ENCODE measurements around the gene HELZ2. TPM values are rescaled to one million over a fixed set of nuclear protein-coding genes. Genes with fewer than 3 reads are reported as not detected.

Gene HELZ2
- total and polyA plus RNA-seq, 2 donors (not counting 1 experiment from before 2014, with no cell fraction given) = 36.3 to 52.6 TPM

GRCh38 chr20:63566395-63567135 lies 7.5 kb downstream of the HELZ2 start:
- ATAC-seq (ENCODE audit: low read depth) (no peak), DNase-seq (no peak)
- Histone ChIP-seq H3K27me3 (replicated peaks in 1 of 4; ENCODE audit: control extremely low read depth in 1 of 4, control insufficient read depth in 3 of 4, insufficient read depth in 4 of 4, low read length in 3 of 4) (no peaks in the 10 kb centered on the region), H4K20me1 (ENCODE audit: control insufficient read depth, insufficient read depth, low read length, poor library complexity, severe bottlenecking) (peaks cover 85% of the 10 kb centered on the region), H3K4me3 (ENCODE audit: control extremely low read depth in 1 of 5, extremely low read depth in 1 of 5, insufficient read depth in 1 of 5, low read depth in 2 of 5, low read length in 4 of 5) (peak overlapping the region in 1 of 5 experiments; percentile 64), H3K9ac (ENCODE audit: low read length) (no peak overlapping the region), H3K4me2 (replicated peaks; ENCODE audit: low read depth, low read length, poor library complexity, severe bottlenecking) (peak overlapping the region; percentile 87), H3K9me3 (ENCODE audit: control extremely low read depth in 1 of 3, control insufficient read depth in 2 of 3, insufficient read depth in 1 of 3, low read length in 2 of 3) (peaks cover 0 to 9% (median 0%) of the 10 kb centered on the region in 3 donors), H3K27ac (ENCODE audit: low read length in 2 of 2) (no peak overlapping the region), H3K36me3 (replicated peaks in 1 of 2; ENCODE audit: control extremely low read depth in 1 of 2, control insufficient read depth in 1 of 2, extremely low read depth in 1 of 2, insufficient read depth in 2 of 2, low read length in 1 of 2) (peaks cover 0 to 40% of the 10 kb centered on the region in 2 experiments), H3K4me1 (ENCODE audit: control insufficient read depth in 2 of 2, insufficient read depth in 2 of 2, low read length in 2 of 2) (peaks cover 34 to 46% of the 10 kb centered on the region in 2 donors), H2AFZ (ENCODE audit: insufficient read depth, low read depth, low read length, poor library complexity, severe bottlenecking) (no peak overlapping the region), H3K79me2 (ENCODE audit: control insufficient read depth, insufficient read depth, low read length) (peaks cover 7% of the 10 kb centered on the region)
- ChIA-PET POLR2A (interaction anchor here (0.6 to 2.3 kb wide), 5 partner anchors 12 to 119 kb away, joined by 4 to 16 read pairs (median 6); partner anchors contain the start of genes FNDC11 and PTK6), CTCF (interaction anchor here (0.6 to 3.7 kb wide), 4 partner anchors 10 to 472 kb away, joined by 3 to 17 read pairs (median 3); partner anchors contain the start of genes PTK6 and TPD52L2)
- TF ChIP-seq EZH2 (IDR thresholded peaks at IDR 0.05; ENCODE audit: borderline replicate concordance, insufficient read depth, low read depth, low read length, poor library complexity, severe bottlenecking) (no peak), CTCF (IDR thresholded peaks at IDR 0.05) (no peak)
- WGBS (ENCODE audit: insufficient coverage) = 84% methylated on average over 41 of the region's 46 CpGs
- Mint-ChIP-seq H3K4me3 (peak overlapping the region; percentile 88), H3K27me3 (no peaks in the 10 kb centered on the region), H3K4me1 (peaks cover 29% of the 10 kb centered on the region), H3K27ac (no peak overlapping the region), H3K9me3 (ENCODE audit: insufficient read depth) (no peaks in the 10 kb centered on the region)
- intact Hi-C loops (cut with micrococcal nuclease) = loop anchor here (1.0 kb wide), 1 partner anchor 12 kb away; the partner anchor contains the start of gene FNDC11
